KOPT-K1 (cell line): Measurements from ENCODE around the gene PGGT1B.
A peak's percentile ranks its signal among the peaks of the same experiment; 100 is the strongest.

Experiments used
- H3K27ac ChIP-seq: fragments of 200-600 bp; sonication (generic); 2 replicates; pipeline ENCODE4 v1.5.1; 2016; ENCODE audit warnings: antibody characterized with exemption, mild to moderate bottlenecking, low read depth, low read length; ENCODE audit not compliant: poor library complexity, severe bottlenecking
- H3K36me3 ChIP-seq: fragments of 200-600 bp; sonication (generic); 2 replicates; pipeline ENCODE4 v1.5.1; 2017; ENCODE audit warnings: antibody characterized with exemption, mild to moderate bottlenecking, low read length, moderate library complexity; ENCODE audit not compliant: insufficient read depth
- H3K9me3 ChIP-seq: fragments of 200-600 bp; sonication (generic); 2 replicates; pipeline ENCODE4 v1.5.1; 2017; ENCODE audit warnings: antibody characterized with exemption, low read length, mild to moderate bottlenecking; ENCODE audit not compliant: insufficient read depth, poor library complexity, severe bottlenecking

The PGGT1B gene

DNA sequence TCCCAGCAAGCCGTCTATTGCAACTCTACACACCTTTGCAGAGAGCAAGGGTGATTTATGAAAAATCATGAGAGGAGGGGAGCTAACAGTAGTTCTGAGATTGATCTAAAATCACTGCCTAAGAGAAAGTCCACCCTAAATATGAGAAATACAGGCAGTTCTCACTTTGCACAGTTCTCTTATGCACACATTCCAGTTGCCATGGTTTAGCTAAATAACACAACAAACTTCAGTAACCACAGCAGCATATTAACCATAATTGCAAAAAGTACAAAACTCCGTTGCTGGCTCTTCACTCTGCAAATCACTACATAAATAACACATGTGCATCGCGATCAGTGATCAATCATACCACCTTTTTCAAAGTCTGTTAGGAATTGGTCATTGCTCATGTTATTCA lies 31.1 kb downstream of the PGGT1B start:
- Histone ChIP-seq H3K9me3 (no peaks in the 10 kb centered on the region), H3K27ac (no peak overlapping the region), H3K36me3 (peaks cover 73% of the 10 kb centered on the region)

- H3K36me3 ChIP-seq: peaks cover 63% of the 10 kb centered on the region
- no peaks in the 10 kb centered on the region for H3K9me3 ChIP-seq
- no peak overlapping the region for H3K27ac ChIP-seq
Measured at GRCh38 chr5:115229606-115230005, 33.1 kb downstream of the PGGT1B start.

DNA sequence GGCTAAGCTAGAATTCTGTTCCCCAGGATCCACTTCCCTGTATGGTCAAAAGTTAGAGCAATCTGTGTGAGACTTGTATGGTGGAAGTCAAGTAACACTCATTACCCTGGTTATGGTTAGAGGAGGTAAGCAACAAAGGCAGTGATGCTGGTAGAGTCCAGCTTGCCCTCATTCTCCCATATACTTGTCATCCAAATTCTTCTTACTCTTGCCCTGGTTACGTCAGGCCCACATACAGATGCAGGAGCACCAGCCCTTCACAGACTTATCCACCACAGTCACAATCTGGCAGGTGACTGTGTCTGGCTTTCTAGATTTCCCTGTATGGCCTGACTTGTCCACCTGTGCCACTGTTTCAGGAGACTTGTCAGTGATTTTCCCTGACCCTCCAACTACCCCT lies 35.4 kb downstream of the PGGT1B start:
- H3K36me3 ChIP-seq: peaks cover 69% of the 10 kb centered on the region
- no peak overlapping the region for H3K27ac ChIP-seq

GRCh38 chr5:115214541-115214940 lies 48.1 kb downstream of the PGGT1B start:
- Histone ChIP-seq H3K27ac (no peak overlapping the region), H3K36me3 (peaks cover 34% of the 10 kb centered on the region), H3K9me3 (peaks cover 4% of the 10 kb centered on the region)

More for the DNA sequence above, 35.4 kb downstream of the PGGT1B start:
- H3K9me3 ChIP-seq: no peaks in the 10 kb centered on the region

DNA sequence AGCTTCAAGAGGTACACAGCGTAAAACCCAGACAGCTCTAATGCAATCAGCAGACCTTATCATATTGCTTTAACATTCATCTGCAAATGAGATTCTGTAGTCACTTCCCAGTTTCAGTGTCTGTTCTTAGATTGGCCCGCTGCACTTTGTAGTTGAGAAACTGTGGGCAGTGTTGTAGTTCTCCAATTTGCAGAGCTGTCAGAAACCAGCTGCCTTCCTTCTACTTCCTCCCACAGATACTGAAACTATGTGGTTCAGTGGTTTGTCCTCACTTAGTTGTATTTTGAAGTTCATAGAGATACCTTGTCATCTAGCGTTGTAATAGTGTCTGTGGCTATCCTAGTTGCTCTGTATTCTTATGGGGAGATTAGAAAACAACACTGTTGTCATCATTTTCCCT lies 53.4 kb downstream of the PGGT1B start:
- H3K27ac ChIP-seq: peak overlapping the region; percentile 18
- H3K9me3 ChIP-seq: no peaks in the 10 kb centered on the region
- H3K36me3 ChIP-seq: peaks cover 13% of the 10 kb centered on the region

DNA sequence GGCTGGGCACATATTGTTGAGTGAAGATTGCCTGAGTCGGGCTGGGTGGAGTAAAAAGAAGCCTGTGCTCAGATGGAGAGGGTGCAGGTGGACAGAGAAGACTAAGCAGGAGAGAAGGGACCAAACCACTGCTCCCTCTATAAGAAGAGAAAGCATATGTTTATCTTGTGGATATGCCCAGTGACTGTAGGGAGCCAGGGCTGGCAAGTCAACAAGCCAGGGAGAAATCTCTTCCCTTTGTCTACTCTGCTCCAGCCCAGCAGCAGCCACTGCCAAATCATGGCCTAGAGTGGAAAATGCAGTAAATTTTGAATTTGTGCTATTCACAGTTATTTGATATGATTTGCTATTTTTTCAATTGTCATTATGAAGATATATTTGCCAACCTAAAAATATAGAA lies 59.7 kb downstream of the PGGT1B start:
- Histone ChIP-seq H3K27ac (no peak overlapping the region), H3K9me3 (no peaks in the 10 kb centered on the region), H3K36me3 (no peaks in the 10 kb centered on the region; the same call in 1 of the 2 replicates)

GRCh38 chr5:115196161-115196560 lies 66.5 kb downstream of the PGGT1B start:
- Histone ChIP-seq H3K9me3 (no peaks in the 10 kb centered on the region), H3K27ac (no peak overlapping the region), H3K36me3 (no peaks in the 10 kb centered on the region)

DNA sequence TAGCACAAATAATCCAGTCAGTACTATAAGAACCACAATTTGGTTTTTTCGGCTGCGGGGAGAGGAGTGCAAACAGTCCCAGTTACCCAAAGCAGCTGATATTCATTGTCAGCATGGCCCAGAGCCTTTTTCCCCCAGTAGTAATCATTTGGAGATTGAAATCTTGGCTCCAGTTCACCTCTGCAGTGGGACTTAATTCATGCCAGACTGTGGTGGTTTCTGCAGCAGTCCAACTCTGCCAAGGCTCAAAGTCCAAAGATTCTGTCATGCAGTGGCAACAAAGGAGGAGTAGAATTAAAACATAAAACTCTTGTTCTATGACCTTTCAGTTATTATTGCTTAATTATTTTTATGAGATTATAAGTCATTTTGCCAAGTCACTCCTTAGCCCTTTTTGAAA lies 68.0 kb downstream of the PGGT1B start:
- Histone ChIP-seq H3K9me3 (no peaks in the 10 kb centered on the region), H3K36me3 (no peaks in the 10 kb centered on the region), H3K27ac (no peak overlapping the region)

GRCh38 chr5:115193295-115193694 lies 69.4 kb downstream of the PGGT1B start:
- Histone ChIP-seq H3K36me3 (no peaks in the 10 kb centered on the region), H3K27ac (no peak overlapping the region), H3K9me3 (no peaks in the 10 kb centered on the region)

DNA sequence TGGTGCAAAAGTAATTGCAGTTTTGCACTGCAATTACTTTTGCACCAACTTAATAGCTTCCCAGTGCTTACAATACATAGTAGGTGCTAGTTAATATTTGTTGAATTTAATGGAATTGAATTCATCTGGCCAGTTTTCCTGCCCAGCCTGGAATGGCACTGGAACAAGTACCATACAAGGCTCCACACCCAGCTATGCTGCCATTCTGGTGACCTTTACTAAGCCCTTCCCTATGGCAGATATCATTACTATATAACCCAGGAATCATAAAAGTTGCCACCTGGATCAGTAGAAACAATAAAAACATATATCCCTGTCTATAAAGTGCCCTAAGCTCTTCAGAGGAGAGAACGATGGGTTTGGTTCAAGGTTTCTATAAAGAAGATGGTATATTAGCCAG lies 70.6 kb downstream of the PGGT1B start:
- no peak overlapping the region for H3K27ac ChIP-seq

GRCh38 chr5:115191474-115192031 lies 71.1 kb downstream of the PGGT1B start:
- no peak overlapping the region for H3K27ac ChIP-seq
- no peaks in the 10 kb centered on the region for H3K9me3 ChIP-seq
- no peaks in the 10 kb centered on the region for H3K36me3 ChIP-seq

More for the DNA sequence above, 70.6 kb downstream of the PGGT1B start:
- Histone ChIP-seq H3K9me3 (no peaks in the 10 kb centered on the region), H3K36me3 (no peaks in the 10 kb centered on the region)

DNA sequence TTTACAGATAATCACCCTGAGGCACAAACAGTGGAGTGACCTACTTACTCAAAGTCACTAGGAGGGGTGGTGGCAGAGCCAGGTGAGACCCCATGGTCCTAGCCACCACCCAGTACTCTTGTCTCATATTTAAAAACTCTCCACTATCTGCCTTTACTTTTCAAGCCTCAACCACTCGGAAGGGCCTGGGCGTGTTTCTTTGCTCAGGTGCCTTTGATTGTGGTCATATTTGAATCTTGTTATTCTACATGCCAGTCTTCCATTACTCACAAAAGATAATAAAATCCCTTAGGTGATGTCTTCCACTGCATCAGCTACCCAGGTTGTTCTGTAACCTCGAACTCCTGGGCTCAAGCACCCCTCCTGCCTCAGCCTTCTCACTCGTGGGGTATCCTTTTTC lies 72.3 kb downstream of the PGGT1B start:
- Histone ChIP-seq H3K9me3 (no peaks in the 10 kb centered on the region), H3K27ac (no peak overlapping the region), H3K36me3 (no peaks in the 10 kb centered on the region)

- Histone ChIP-seq H3K27ac (no peak overlapping the region), H3K36me3 (no peaks in the 10 kb centered on the region), H3K9me3 (no peaks in the 10 kb centered on the region)
Measured at GRCh38 chr5:115189866-115190265, 72.8 kb downstream of the PGGT1B start.

DNA sequence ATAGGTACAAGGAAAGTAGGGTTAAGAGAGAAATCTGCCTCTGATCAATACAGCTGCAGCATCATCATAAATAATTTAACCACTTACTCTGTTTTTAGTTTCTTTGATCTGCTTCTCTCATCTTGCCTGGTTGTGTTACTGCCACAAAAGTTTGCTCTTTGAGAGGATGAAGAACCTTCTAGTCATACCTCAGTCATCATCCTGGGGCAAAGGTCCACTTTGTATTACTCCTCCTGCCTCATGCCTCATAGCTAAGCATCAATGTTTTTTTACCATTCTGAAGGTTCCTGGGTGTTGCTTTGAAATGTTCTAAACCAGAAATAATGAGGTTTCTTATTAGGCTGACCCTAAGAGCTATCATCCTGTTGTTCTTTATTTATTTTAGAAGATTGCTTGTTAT lies 75.9 kb downstream of the PGGT1B start:
- Histone ChIP-seq H3K27ac (no peak overlapping the region), H3K9me3 (no peaks in the 10 kb centered on the region), H3K36me3 (no peaks in the 10 kb centered on the region)

GRCh38 chr5:115184770-115185169 lies 77.9 kb downstream of the PGGT1B start:
- Histone ChIP-seq H3K36me3 (no peaks in the 10 kb centered on the region), H3K27ac (no peak overlapping the region), H3K9me3 (no peaks in the 10 kb centered on the region)

DNA sequence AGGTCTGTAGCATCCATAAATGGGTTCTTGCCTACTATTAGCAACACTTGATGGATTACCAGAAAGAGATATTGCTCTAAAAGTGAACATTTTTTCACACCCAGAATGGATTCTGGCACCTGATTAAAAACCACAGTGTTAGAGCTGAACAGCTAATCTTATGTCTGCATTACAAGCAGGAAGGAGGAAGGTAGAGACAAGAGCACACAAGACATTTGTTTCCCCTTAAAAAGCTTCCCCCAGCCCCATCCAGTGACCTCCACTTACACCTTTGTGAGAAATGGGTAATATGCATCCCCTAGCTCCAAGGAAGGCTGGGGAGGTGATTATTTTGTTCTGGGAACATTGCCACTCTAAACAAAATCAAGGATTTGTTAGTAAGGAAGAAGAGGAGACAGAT lies 80.9 kb downstream of the PGGT1B start:
- H3K36me3 ChIP-seq: no peaks in the 10 kb centered on the region
- H3K27ac ChIP-seq: no peak overlapping the region
- H3K9me3 ChIP-seq: no peaks in the 10 kb centered on the region
